ENCODE results near the gene B4GALT5. TPM values are rescaled to one million over a fixed set of nuclear protein-coding genes. Genes with fewer than 3 reads are reported as not detected.

Gene B4GALT5
- total and polyA plus RNA-seq, 7 donors: 32.0 to 284 (median 75.3) TPM

DNA sequence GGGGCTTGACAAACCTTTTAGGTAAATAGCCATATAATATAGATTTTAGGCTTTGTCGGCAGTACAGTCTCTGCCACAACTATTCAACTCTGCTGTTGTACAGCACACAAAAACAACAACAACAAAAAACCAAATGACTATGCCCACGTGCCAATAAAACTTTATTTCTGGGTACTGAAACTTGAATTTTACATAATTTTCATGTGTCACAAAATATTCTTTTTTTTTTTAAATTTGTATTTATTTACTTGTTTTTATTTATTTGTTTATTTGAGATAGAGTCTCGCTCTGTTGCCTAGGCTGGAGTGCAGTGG is 34.8 kb upstream of the B4GALT5 start:
- intact Hi-C loops (cut with DNase I): loop anchor here in 1 of 2 donors (5.0 kb wide), 1 partner anchor 74 kb away; no protein-coding TSS in a partner anchor
- Histone ChIP-seq H3K27me3 (ENCODE audit: insufficient read depth in 3 of 3, low read length in 2 of 3) (no peaks in the 10 kb centered on the region), H3K4me1 (peaks cover 34% of the 10 kb centered on the region), H3K36me3 (ENCODE audit: insufficient read depth in 1 of 2, low read depth in 1 of 2) (no peaks in the 10 kb centered on the region), H3K9me3 (no peaks in the 10 kb centered on the region), H3K4me3 (no peak overlapping the region), H3K27ac (peak overlapping the region; percentile 88)
- ATAC-seq: no peak
- TF ChIP-seq, protein P1, sequence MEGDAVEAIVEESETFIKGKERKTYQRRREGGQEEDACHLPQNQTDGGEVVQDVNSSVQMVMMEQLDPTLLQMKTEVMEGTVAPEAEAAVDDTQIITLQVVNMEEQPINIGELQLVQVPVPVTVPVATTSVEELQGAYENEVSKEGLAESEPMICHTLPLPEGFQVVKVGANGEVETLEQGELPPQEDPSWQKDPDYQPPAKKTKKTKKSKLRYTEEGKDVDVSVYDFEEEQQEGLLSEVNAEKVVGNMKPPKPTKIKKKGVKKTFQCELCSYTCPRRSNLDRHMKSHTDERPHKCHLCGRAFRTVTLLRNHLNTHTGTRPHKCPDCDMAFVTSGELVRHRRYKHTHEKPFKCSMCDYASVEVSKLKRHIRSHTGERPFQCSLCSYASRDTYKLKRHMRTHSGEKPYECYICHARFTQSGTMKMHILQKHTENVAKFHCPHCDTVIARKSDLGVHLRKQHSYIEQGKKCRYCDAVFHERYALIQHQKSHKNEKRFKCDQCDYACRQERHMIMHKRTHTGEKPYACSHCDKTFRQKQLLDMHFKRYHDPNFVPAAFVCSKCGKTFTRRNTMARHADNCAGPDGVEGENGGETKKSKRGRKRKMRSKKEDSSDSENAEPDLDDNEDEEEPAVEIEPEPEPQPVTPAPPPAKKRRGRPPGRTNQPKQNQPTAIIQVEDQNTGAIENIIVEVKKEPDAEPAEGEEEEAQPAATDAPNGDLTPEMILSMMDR (IDR thresholded peaks at IDR 0.05): no peak
- no peak for DNase-seq
- WGBS, 3 donors: 82 to 85% (median 83%) methylated on average over 3 of the region's 3 CpGs

DNA sequence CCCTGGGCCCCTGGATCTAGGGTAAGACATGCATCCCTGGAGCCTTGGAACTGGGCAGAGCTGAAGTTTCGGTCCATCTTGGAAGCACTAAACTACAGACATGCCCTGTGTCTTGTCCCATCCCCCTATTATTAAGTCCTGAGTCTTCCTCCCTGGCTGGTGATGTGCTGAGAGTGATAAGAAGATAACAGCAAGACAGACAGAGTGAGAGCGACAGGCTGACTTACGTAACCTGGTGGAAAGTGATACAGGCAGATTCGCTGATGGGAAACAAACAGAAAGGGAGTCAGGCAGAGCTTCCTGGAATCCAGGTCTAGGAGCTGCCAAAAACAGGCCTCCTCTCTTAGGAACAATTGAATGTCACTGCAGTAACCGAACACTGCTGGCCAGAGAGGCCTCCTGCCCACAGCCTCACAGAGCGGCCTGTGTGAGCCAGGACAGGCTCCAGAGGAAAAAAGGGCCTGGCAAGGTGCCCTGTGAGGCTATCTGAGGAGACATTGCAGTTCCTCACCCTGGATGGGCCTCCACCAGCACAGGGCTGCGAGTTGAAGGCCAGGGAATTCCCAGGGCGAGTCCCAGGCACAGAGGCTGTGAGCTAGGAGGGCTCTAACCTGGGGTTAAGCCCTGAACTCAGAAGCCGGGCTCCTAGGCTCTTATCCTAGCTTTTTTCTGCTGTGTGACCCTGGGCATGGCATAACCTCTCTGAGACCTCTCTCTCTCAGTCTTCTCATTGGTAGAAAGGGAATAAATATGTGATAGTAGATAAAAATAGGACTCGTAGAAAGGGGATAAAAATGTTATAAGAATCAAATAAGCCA is 34.2 kb upstream of the B4GALT5 start:
- Histone ChIP-seq H3K4me3 (no peak overlapping the region), H3K4me1 (peaks cover 33% of the 10 kb centered on the region), H3K27me3 (ENCODE audit: insufficient read depth in 3 of 3, low read length in 2 of 3) (no peaks in the 10 kb centered on the region), H3K27ac (peak overlapping the region; percentile 88), H3K36me3 (ENCODE audit: insufficient read depth in 1 of 2, low read depth in 1 of 2) (no peaks in the 10 kb centered on the region), H3K9me3 (no peaks in the 10 kb centered on the region)
- peak; percentile 95 to 97 for DNase-seq
- ATAC-seq: peak; percentile 93 to 98 (median 97)
- TF ChIP-seq, protein P1 (IDR thresholded peaks at IDR 0.05): no peak
- 11 to 18% (median 15%) methylated on average over 10 of the region's 10 CpGs for WGBS, 3 donors
- intact Hi-C loops (cut with DNase I): loop anchor here in 1 of 2 donors (5.0 kb wide), 1 partner anchor 74 kb away; no protein-coding TSS in a partner anchor

DNA sequence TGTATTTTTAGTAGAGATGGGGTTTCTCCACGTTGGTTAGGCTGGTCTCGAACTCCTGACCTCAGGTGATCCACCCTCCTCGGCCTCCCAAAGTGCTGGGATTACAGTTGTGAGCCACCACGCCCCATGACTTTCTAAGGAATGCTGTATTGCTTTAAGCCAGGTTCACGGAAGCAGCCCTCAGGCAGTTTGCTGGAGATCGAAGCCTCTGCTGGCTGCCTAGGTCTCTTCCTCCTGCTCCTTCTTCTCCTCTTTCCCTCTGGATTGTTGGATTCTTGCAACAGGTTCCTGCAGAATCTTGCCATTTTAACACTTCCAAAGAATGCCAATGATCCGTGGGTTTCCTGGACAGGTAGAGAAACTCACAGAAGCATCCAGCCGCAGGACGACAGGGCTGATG is 29.3 kb upstream of the B4GALT5 start:
- Histone ChIP-seq H3K4me1 (peaks cover 12% of the 10 kb centered on the region), H3K27ac (no peak overlapping the region), H3K36me3 (ENCODE audit: insufficient read depth in 1 of 2, low read depth in 1 of 2) (no peaks in the 10 kb centered on the region), H3K9me3 (no peaks in the 10 kb centered on the region), H3K4me3 (no peak overlapping the region), H3K27me3 (ENCODE audit: insufficient read depth in 3 of 3, low read length in 2 of 3) (no peaks in the 10 kb centered on the region)
- 79 to 87% (median 85%) methylated on average over 9 of the region's 9 CpGs for WGBS, 3 donors
- TF ChIP-seq, protein P1 (IDR thresholded peaks at IDR 0.05): no peak
- DNase-seq: no peak
- no peak for ATAC-seq
- intact Hi-C loops (cut with DNase I): no loop called here

DNA sequence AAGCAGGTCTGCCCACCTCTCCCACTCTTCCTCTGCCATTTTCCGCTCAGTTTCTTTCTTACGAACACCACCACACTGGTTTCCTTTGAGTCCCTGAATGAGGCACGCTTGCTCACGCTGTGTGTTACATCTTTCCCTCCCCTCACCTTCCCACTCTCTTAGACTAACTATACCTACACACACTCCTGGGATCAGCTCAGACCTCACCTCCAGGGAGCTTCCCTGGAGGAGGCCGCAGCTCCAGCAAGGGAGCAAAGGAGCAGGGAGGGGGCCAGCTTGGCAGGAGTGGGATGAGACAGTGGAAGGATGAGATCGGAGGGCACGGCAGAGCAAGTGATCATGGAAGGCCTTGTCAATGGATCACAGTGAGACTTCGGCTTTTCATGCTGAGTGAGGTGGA is 28.3 kb upstream of the B4GALT5 start:
- no peaks in the 10 kb centered on the region for H3K36me3 ChIP-seq (ENCODE audit: insufficient read depth in 1 of 2, low read depth in 1 of 2)
- ATAC-seq (no peak), DNase-seq (no peak)
- H3K9me3 ChIP-seq: no peaks in the 10 kb centered on the region
- H3K27ac ChIP-seq: no peak overlapping the region
- H3K27me3 ChIP-seq (ENCODE audit: insufficient read depth in 3 of 3, low read length in 2 of 3): no peaks in the 10 kb centered on the region
- H3K4me3 ChIP-seq: no peak overlapping the region
- WGBS, 3 donors: 90 to 96% (median 93%) methylated on average over 8 of the region's 8 CpGs
- intact Hi-C loops (cut with DNase I): no loop called here
- TF ChIP-seq, protein P1 (IDR thresholded peaks at IDR 0.05): no peak
- H3K4me1 ChIP-seq: peaks cover 2% of the 10 kb centered on the region

All from psoas muscle (tissue), 8 donors.